RWPE2 (cell line): Measurements from ENCODE around the gene IDE.
"Not testable (repeated sequence)": the region's sequence is repeated elsewhere in the genome, so short reads cannot be mapped to it uniquely, and the experiment has no call there.

Experiments used
- ATAC-seq: fragments of 200-7000 bp; cut with Tn5 transposase; 3 replicates; pipeline ENCODE4 v1.9.1; 2021; ENCODE audit warnings: low read depth
- DNase-seq: peaks from one replicate; pipeline ENCODE4 v3.0.0-alpha.2; 2020; ENCODE audit warnings: low spot score
- H3K27ac ChIP-seq: fragments of 450-650 bp; 2 replicates; pipeline ENCODE4 v1.5.1; 2017; ENCODE audit warnings: mild to moderate bottlenecking; ENCODE audit not compliant: poor library complexity, severe bottlenecking
- H3K27me3 ChIP-seq: fragments of 250-450 bp; sonication (Bioruptor Pico); 2 replicates; pipeline ENCODE4 v1.5.1; 2021; ENCODE audit warnings: mild to moderate bottlenecking, moderate library complexity; ENCODE audit not compliant: insufficient read depth, poor library complexity, severe bottlenecking
- H3K36me3 ChIP-seq: fragments of 250-450 bp; sonication (Bioruptor Pico); 2 replicates; pipeline ENCODE4 v1.5.1; 2020; ENCODE audit warnings: low read depth, mild to moderate bottlenecking, moderate library complexity
- H3K4me1 ChIP-seq: fragments of 250-450 bp; sonication (Bioruptor Pico); 2 replicates; pipeline ENCODE4 v1.5.1; 2021; ENCODE audit warnings: mild to moderate bottlenecking, moderate library complexity; ENCODE audit not compliant: insufficient read depth, poor library complexity, severe bottlenecking
- H3K4me3 ChIP-seq: fragments of 250-450 bp; sonication (Bioruptor Pico); 2 replicates; pipeline ENCODE4 v1.5.1; 2021; ENCODE audit warnings: mild to moderate bottlenecking, moderate library complexity; ENCODE audit not compliant: severe bottlenecking
- H3K9me3 ChIP-seq: fragments of 250-450 bp; sonication (Bioruptor Pico); 2 replicates; pipeline ENCODE4 v1.5.1; 2021; ENCODE audit warnings: mild to moderate bottlenecking, moderate library complexity; ENCODE audit not compliant: severe bottlenecking
- TF ChIP-seq, protein P1 (sequence below): fragments of 450-650 bp; IDR thresholded peaks from one replicate; pipeline ENCODE4 v1.5.1; 2017; ENCODE audit warnings: mild to moderate bottlenecking, moderate library complexity; ENCODE audit not compliant: poor library complexity, severe bottlenecking

The IDE gene

DNA sequence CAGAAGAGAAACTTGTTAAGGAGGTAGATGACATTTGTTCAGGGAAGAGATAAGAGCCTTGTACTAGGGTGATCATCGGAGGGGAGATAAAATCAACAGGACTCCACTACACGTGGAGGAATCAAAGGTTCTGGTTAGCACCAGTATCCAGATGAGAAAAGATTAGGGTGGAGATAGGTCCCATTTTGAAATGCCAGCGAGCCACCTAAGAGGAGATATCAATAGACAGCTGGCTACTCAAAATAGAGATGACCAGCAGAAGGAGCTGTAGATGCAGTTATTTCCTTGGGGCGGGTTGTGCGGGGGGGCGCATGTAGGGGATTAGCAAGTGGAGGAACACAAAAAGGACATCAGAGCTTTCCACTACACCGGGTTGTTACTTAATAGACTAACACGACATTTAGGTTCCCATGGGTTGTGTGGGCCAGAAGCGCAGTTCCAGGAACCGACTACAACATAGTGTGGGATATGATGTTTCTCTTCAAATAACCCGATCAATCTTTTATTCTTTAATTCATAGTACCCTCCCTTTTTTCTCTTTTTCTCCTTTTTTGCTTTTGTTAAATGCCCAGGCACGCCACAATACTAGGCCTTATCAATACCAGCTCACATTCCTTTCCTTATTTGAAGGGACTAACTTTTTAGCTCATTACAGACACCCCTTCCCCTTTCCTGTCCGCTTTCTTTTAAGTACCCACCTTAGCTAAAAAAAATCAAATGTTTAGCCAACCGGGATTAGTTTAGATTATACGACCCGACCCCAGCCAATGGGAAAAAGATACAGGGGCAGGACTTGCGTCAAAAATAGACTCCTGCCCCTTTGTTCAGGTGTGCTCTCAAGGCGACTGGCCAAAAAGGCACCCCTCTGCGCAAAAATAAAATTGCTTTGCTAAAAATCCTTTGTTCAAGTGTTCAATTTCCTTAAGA lies 17.0 kb upstream of the IDE start:
- no peaks in the 10 kb centered on the region for H3K9me3 ChIP-seq
- ATAC-seq (peak; percentile 13), DNase-seq (no peak)
- peak overlapping the region; percentile 86 for H3K27ac ChIP-seq
- TF ChIP-seq, protein P1, sequence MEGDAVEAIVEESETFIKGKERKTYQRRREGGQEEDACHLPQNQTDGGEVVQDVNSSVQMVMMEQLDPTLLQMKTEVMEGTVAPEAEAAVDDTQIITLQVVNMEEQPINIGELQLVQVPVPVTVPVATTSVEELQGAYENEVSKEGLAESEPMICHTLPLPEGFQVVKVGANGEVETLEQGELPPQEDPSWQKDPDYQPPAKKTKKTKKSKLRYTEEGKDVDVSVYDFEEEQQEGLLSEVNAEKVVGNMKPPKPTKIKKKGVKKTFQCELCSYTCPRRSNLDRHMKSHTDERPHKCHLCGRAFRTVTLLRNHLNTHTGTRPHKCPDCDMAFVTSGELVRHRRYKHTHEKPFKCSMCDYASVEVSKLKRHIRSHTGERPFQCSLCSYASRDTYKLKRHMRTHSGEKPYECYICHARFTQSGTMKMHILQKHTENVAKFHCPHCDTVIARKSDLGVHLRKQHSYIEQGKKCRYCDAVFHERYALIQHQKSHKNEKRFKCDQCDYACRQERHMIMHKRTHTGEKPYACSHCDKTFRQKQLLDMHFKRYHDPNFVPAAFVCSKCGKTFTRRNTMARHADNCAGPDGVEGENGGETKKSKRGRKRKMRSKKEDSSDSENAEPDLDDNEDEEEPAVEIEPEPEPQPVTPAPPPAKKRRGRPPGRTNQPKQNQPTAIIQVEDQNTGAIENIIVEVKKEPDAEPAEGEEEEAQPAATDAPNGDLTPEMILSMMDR = peak; percentile 27
- peak overlapping the region; percentile 75 for H3K4me3 ChIP-seq
- H3K27me3 ChIP-seq = no peaks in the 10 kb centered on the region
- H3K36me3 ChIP-seq = peaks cover 3% of the 10 kb centered on the region; the same call in 1 of the 2 replicates
- peaks cover 10% of the 10 kb centered on the region for H3K4me1 ChIP-seq

DNA sequence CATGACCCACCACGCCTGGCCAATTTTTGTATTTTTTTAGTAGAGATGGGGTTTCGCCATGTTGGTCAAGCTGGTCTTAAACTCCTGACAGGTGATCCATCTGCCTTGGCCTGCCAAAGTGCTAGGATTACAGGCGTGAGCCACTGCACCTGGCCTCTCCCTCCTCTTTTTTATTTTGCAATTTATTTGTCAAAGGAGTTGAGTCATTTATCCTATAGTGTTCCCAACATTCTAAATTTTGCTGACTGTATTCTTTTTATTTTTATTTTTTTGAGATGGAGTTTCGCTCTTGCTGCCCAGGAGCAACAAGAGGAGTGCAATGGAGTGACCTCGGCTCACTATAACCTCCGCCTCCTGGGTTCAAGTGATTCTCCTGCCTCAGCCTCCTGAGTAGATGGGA lies 8.5 kb upstream of the IDE start:
- H3K27me3 ChIP-seq, H3K4me1 ChIP-seq: not testable (repeated sequence)
- peak; percentile 64; the same call in 1 of the 3 replicates for ATAC-seq

DNA sequence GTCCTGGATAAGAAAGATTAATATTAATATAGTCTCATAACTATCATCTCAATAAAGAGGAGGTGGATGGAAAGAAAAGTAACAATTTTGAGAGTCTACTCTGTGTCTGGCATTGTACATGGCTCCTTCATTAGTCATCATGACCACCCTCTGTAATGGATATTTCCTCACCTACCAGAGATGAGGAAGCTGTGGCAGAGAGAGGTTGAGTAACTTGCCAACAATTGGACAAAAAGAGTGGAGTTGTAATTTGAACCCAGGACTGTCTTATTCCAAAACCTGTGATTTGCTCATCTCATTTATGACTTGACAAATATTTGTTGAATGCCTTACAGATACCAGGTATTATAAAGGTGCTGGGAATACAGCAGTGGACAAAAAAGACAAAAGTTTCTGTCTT lies 2.1 kb upstream of the IDE start:
- H3K27ac ChIP-seq = peak overlapping the region; percentile 80
- H3K4me3 ChIP-seq = no peak overlapping the region
- H3K4me1 ChIP-seq = peaks cover 17% of the 10 kb centered on the region
- TF ChIP-seq, protein P1 = no peak
- peak; percentile 25; the same call in 2 of the 3 replicates for ATAC-seq
- DNase-seq = no peak
- H3K36me3 ChIP-seq = no peaks in the 10 kb centered on the region; the same call in 1 of the 2 replicates
- no peaks in the 10 kb centered on the region for H3K9me3 ChIP-seq
- H3K27me3 ChIP-seq = no peaks in the 10 kb centered on the region

More for the DNA sequence above, 8.5 kb upstream of the IDE start:
- not testable (repeated sequence) for H3K9me3 ChIP-seq, DNase-seq, H3K27ac ChIP-seq, H3K36me3 ChIP-seq, H3K4me3 ChIP-seq

DNA sequence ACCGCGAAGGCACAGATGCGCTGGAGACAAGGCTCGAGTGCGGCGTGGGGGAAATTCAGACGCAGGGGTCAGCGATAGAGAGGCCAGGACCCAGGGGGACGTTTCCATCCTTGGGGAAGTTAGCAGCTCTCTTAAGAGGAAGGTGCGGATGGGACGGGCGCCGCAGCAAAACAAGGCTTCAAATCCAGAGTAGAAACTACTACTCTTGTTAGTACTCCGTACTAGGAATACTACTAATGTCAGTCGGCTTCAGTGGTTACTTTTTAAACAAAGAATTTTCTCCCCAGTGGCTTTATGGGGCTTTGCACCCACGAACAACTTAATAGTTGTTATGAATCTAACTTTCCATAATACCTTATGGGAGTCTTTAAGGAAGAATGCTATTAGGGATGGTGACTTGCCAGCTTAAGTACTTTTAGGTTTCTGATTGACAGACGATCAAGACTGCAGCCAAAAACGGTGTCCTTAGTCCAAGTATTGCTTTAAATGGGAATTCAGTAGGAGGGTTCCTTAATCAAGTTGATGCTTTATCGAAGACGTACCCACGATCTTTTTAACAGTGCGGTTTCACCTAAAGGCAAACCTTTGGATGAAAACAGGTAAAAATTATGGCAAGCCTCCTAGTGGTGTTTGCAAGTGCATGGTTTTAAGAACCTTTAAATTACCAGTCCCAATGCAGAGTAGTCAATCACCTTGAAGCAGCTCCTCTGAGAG lies 812 bp upstream of the IDE start:
- Histone ChIP-seq H3K9me3 (no peaks in the 10 kb centered on the region), H3K4me1 (peaks cover 17% of the 10 kb centered on the region), H3K36me3 (peaks cover 1% of the 10 kb centered on the region; the same call in 1 of the 2 replicates), H3K4me3 (peak overlapping the region; percentile 79), H3K27me3 (no peaks in the 10 kb centered on the region), H3K27ac (peak overlapping the region; percentile 80)
- ATAC-seq (peak; percentile 7), DNase-seq (no peak)
- TF ChIP-seq, protein P1 = peak; percentile 77

DNA sequence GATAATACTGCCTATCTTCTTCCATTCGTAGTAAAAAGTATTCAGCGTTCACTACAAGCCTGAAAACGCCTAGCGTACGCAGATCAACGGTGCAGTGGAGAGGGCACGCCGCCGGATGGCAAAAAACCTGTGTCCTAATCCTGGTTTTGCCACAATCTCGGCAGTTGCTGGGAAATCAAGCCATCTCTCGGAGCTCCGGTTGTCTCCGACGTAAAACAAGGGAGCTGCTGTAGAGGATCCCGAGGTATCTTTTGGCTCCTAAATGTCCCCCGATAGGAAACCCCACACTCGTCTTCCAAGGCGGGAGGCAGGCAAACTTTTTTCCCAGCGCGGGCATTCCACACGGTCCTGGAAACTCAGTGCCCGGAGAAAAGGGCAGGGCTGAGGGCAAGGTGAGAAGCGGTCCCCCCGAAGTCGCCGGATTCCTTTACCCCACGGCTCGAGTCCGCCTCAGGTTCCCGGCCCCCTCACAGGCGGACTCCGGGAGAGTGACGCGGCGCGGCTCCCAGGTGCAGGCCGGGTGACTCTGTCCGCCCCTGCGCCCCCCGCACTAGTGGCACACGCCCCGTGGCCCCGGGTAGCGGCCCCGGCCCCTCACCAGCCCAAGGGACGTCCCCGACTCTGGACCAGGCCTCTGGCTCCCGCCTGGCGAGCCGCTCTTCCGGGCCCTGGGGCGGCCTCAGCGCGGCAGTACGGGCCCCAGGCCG lies 649 bp downstream of the IDE start:
- Histone ChIP-seq H3K27me3 (no peaks in the 10 kb centered on the region), H3K4me3 (peak overlapping the region; percentile 79), H3K36me3 (peaks cover 3% of the 10 kb centered on the region; the same call in 1 of the 2 replicates), H3K4me1 (peaks cover 22% of the 10 kb centered on the region), H3K9me3 (no peaks in the 10 kb centered on the region), H3K27ac (peak overlapping the region; percentile 80)
- peak; percentile 11 for ATAC-seq
- TF ChIP-seq, protein P1 = no peak
- no peak for DNase-seq
